ENCODE data around the gene CAGE1.

CAGE1 gene

GRCh38 chr6:7301702-7302101 lies 87.8 kb downstream of the CAGE1 start:
- no peak for DNase-seq

- DNase-seq: no peak
Measured at GRCh38 chr6:7300926-7301325, 88.6 kb downstream of the CAGE1 start.

- no peak for DNase-seq
Measured at GRCh38 chr6:7298113-7298512, 91.4 kb downstream of the CAGE1 start.

- DNase-seq: no peak
Measured at GRCh38 chr6:7296602-7297001, 92.9 kb downstream of the CAGE1 start.

GRCh38 chr6:7295916-7296315 lies 93.6 kb downstream of the CAGE1 start:
- DNase-seq: no peak

GRCh38 chr6:7292596-7293255 lies 96.8 kb downstream of the CAGE1 start:
- DNase-seq: no peak

- no peak for DNase-seq
Measured at GRCh38 chr6:7290079-7290478, 99.5 kb downstream of the CAGE1 start.

- no peak for DNase-seq
Measured at GRCh38 chr6:7285416-7285815, 104.1 kb downstream of the CAGE1 start.

- no peak for DNase-seq
Measured at GRCh38 chr6:7283676-7284075, 105.9 kb downstream of the CAGE1 start.

- DNase-seq: no peak
Measured at GRCh38 chr6:7282097-7282906, 107.2 kb downstream of the CAGE1 start.

Data from stimulated activated CD4-positive, alpha-beta T cell treated with anti-CD3 and anti-CD28 coated beads, Interleukin-4, amount 100 ng/mL, for 1 hour (primary cell).